IMR-90 (cell line): ENCODE measurements around the gene CSH1. TPM values are rescaled to one million over a fixed set of nuclear protein-coding genes. Genes with fewer than 3 reads are reported as not detected.

ENCODE experiments used
- ATAC-seq: fragments of 200-7000 bp; cut with Tn5 transposase; 2 replicates; pipeline ENCODE4 v1.9.1; 2020; ENCODE audit warnings: low read depth, mild to moderate bottlenecking, moderate library complexity
- BruUV-seq: library from RNA; stranded (reverse); fragments of 400-500 nt; replicated peaks from 2 replicates; lab custom pipeline; 2021; lab: Mats Ljungman, UMichigan
- CTCF ChIA-PET: fragments of 300-600 bp; formaldehyde crosslinking; extraction: SDS; loops from one replicate; lab custom pipeline; 2021; ENCODE audit warnings: antibody characterized with exemption; lab: Yijun Ruan, JAX
- POLR2A ChIA-PET: fragments of 300-600 bp; sonication (Branson Sonifier 250); formaldehyde crosslinking; loops from one replicate; lab custom pipeline; 2022; ENCODE audit warnings: antibody characterized with exemption; ENCODE audit not compliant: unreplicated experiment; lab: Charles Lee
- DNase-seq: peaks from one replicate; pipeline ENCODE4 v3.0.0; 2013
- H2AFZ ChIP-seq: replicated peaks from 2 replicates; pipeline ENCODE3; 2013; ENCODE audit warnings: low read length, mild to moderate bottlenecking; ENCODE audit not compliant: poor library complexity
- H2AK5ac ChIP-seq: 2 replicates; pipeline ENCODE4 v1.6.1; 2013; ENCODE audit warnings: low read depth, low read length, inconsistent platforms
- H2AK9ac ChIP-seq: replicated peaks from 2 replicates; pipeline ENCODE3; 2013; ENCODE audit warnings: mild to moderate bottlenecking, low read depth, low read length, moderate library complexity; ENCODE audit not compliant: poor library complexity
- H2BK120ac ChIP-seq: 2 replicates; pipeline ENCODE4 v1.6.1; 2013; ENCODE audit warnings: low read depth, low read length, inconsistent platforms
- H2BK15ac ChIP-seq: 3 replicates; pipeline ENCODE4 v1.6.1; 2013; ENCODE audit warnings: low read depth, low read length, inconsistent platforms
- H2BK20ac ChIP-seq: 2 replicates; pipeline ENCODE4 v1.6.1; 2013; ENCODE audit warnings: low read depth, mild to moderate bottlenecking, inconsistent platforms, low read length, moderate library complexity
- H2BK5ac ChIP-seq: 2 replicates; pipeline ENCODE4 v1.6.1; 2013; ENCODE audit warnings: mild to moderate bottlenecking, low read depth, low read length, inconsistent platforms; ENCODE audit not compliant: poor library complexity, severe bottlenecking
- H3K14ac ChIP-seq: replicated peaks from 2 replicates; pipeline ENCODE4 v1.6.1; 2013; ENCODE audit warnings: low read depth, low read length, inconsistent platforms
- H3K18ac ChIP-seq: 2 replicates; pipeline ENCODE4 v1.6.1; 2013; ENCODE audit warnings: low read depth, low read length, control low read depth
- H3K23ac ChIP-seq: 2 replicates; pipeline ENCODE4 v1.6.1; 2013; ENCODE audit warnings: low read depth, low read length, inconsistent platforms
- H3K27ac ChIP-seq: 2 replicates; pipeline ENCODE4 v1.5.1; 2013; ENCODE audit warnings: mild to moderate bottlenecking, control low read depth, low read length; ENCODE audit not compliant: insufficient read depth
- H3K27me3 ChIP-seq: 2 replicates; pipeline ENCODE4 v1.6.1; 2013; ENCODE audit warnings: low read length; ENCODE audit not compliant: control insufficient read depth, insufficient read depth
- H3K36me3 ChIP-seq: 2 replicates; pipeline ENCODE4 v1.6.1; 2013; ENCODE audit warnings: low read length, mixed read lengths; ENCODE audit not compliant: control insufficient read depth, insufficient read depth
- H3K4ac ChIP-seq: 2 replicates; pipeline ENCODE4 v1.6.1; 2013; ENCODE audit warnings: low read depth, low read length, inconsistent platforms
- H3K4me1 ChIP-seq: 2 replicates; pipeline ENCODE4 v1.6.1; 2013; ENCODE audit warnings: low read length, mixed read lengths; ENCODE audit not compliant: control insufficient read depth, insufficient read depth
- H3K4me2 ChIP-seq: 2 replicates; pipeline ENCODE4 v1.6.1; 2013; ENCODE audit warnings: low read depth, mild to moderate bottlenecking, control low read depth, low read length, moderate library complexity
- H3K4me3 ChIP-seq: 2 replicates; pipeline ENCODE4 v1.5.1; 2013; ENCODE audit warnings: low read depth, mild to moderate bottlenecking, control low read depth, low read length, moderate library complexity; ENCODE audit not compliant: insufficient read depth
- H3K56ac ChIP-seq: 2 replicates; pipeline ENCODE4 v1.6.1; 2013; ENCODE audit warnings: low read length, inconsistent platforms; ENCODE audit not compliant: insufficient read depth; ENCODE audit errors: extremely low read depth
- H3K79me1 ChIP-seq, 2 experiments: 2 replicates each; pipeline ENCODE4 v1.6.1; 2013; ENCODE audit warnings: low read length in 2 of 2, inconsistent platforms in 1 of 2, low read depth in 1 of 2
- H3K9ac ChIP-seq: 2 replicates; pipeline ENCODE4 v1.6.1; 2013; ENCODE audit warnings: low read depth, low read length, control low read depth
- H3K9me1 ChIP-seq: 2 replicates; pipeline ENCODE4 v1.6.1; 2013; ENCODE audit warnings: low read length, inconsistent platforms; ENCODE audit not compliant: insufficient read depth
- H3K9me3 ChIP-seq: 2 replicates; pipeline ENCODE4 v1.6.1; 2013; ENCODE audit warnings: low read length; ENCODE audit not compliant: control insufficient read depth, insufficient read depth
- H4K20me1 ChIP-seq: 2 replicates; pipeline ENCODE4 v1.6.1; 2013; ENCODE audit warnings: low read length, inconsistent platforms; ENCODE audit not compliant: insufficient read depth
- H4K5ac ChIP-seq: 2 replicates; pipeline ENCODE4 v1.6.1; 2013; ENCODE audit warnings: mild to moderate bottlenecking, low read depth, low read length, control low read depth
- H4K8ac ChIP-seq, 2 experiments: 2 replicates each; pipeline ENCODE4 v1.6.1; 2013; ENCODE audit warnings: low read depth in 2 of 2, low read length in 2 of 2, control low read depth in 1 of 2, inconsistent platforms in 1 of 2
- H4K91ac ChIP-seq: 2 replicates; pipeline ENCODE4 v1.6.1; 2013; ENCODE audit warnings: low read depth, low read length, inconsistent platforms; ENCODE audit not compliant: insufficient read depth
- CEBPB ChIP-seq: IDR thresholded peaks from 2 replicates; pipeline ENCODE4 v1.6.1; 2012; ENCODE audit warnings: low read depth, low read length, improper control_type of control experiment
- MAFK ChIP-seq: IDR thresholded peaks from 2 replicates; pipeline ENCODE4 v1.6.1; 2012; ENCODE audit warnings: low read depth, low read length, improper control_type of control experiment
- MAZ ChIP-seq: IDR thresholded peaks from 2 replicates; pipeline ENCODE4 v1.6.1; 2012; ENCODE audit warnings: low read depth, mild to moderate bottlenecking, low read length, improper control_type of control experiment, moderate library complexity, borderline replicate concordance
- NFE2L2 ChIP-seq: fragments of 150-350 bp; IDR thresholded peaks from 2 replicates; pipeline ENCODE4 v1.6.1; 2016; ENCODE audit warnings: low read depth, mild to moderate bottlenecking, low read length
- RAD21 ChIP-seq: IDR thresholded peaks from 2 replicates; pipeline ENCODE4 v1.6.1; 2012; ENCODE audit warnings: low read length, improper control_type of control experiment
- RCOR1 ChIP-seq: IDR thresholded peaks from 2 replicates; pipeline ENCODE4 v1.6.1; 2012; ENCODE audit warnings: mild to moderate bottlenecking, low read length, improper control_type of control experiment; ENCODE audit not compliant: insufficient replicate concordance
- RFX5 ChIP-seq: IDR thresholded peaks from 2 replicates; pipeline ENCODE4 v1.8.0; 2012; ENCODE audit warnings: low read depth, mild to moderate bottlenecking, low read length, moderate library complexity
- SMC3 ChIP-seq: fragments of 150-350 bp; IDR thresholded peaks from 2 replicates; pipeline ENCODE4 v1.6.1; 2016; ENCODE audit warnings: low read depth, mild to moderate bottlenecking, antibody characterized with exemption, low read length, moderate library complexity
- WGBS, 2 experiments: methylation state at CpG; one replicate each; pipeline versions ENCODE4 v1.1.5 to v1.1.7; 2013; ENCODE audit warnings: missing lambda C conversion rate in 2 of 2; ENCODE audit not compliant: insufficient read length in 1 of 2; ENCODE audit errors: extremely low coverage in 2 of 2; 5-methylcytosine and 5-hydroxymethylcytosine counted together
- dilution Hi-C: fragments of 300-500 bp; cut with HindIII; formaldehyde crosslinking; loops from one replicate; pipeline ENCODE4 v1.14.3; 2018; ENCODE audit warnings: low sequenced_read_pairs; ENCODE audit not compliant: unreplicated experiment
- in situ Hi-C: fragments of 300-500 bp; cut with MboI; formaldehyde crosslinking; loops from 3 replicates; pipeline ENCODE4 v1.14.3; 2019; ENCODE audit warnings: low sequenced_read_pairs, inconsistent platforms, mixed read lengths
- intact Hi-C: fragments of 100-400 bp; cut with micrococcal nuclease; formaldehyde crosslinking; loops from 2 replicates; pipeline ENCODE4 v1.10.0; 2022
- polyA plus RNA-seq, 3 experiments: library from polyadenylated mRNA; depleted of rRNA; stranded (reverse); fragments of >200 nt; gene quantifications; 2 replicates each; pipeline ENCODE4 v1.2.3, GENCODE V29; 2012; ENCODE audit warnings: low replicate concordance in 1 of 3
- total RNA-seq: library from RNA; depleted of rRNA; stranded (reverse); fragments of >200 nt; gene quantifications from 2 replicates; pipeline ENCODE4 v1.2.3, GENCODE V29; 2012

The CSH1 gene
- total and polyA plus RNA-seq, 2 of the 4 experiments (the other 2 are of a cell fraction) = not detected

DNA sequence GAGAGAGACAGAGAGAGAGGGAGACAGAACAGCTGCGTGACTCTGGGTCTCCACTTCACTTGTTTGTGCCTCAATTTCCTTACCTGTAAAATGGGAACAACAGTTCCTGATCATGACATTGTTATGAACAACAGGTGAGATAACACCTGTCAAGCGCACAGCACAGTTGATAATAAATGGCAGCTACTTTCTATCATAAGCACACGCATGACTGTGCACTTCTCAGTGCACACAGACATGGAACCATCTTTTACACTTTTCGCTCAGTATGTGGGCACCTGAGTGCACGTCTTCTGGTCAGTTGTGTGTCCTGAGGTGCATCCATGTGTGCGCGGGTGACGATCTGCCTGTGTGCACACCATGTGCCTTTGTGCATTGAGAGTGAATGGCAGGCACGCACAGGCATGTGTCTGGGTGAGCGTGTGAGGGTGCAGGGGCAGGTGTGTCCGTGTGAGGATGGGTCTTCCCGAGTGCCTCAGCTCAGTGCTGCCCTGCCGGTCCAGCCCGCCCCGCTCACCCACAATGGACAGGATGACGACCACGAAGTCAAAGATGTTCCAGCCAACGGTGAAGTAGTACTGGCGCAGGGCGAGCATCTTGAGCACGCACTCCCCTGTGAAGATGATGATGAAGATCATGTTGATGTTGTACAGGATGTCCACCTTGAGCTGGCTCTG lies 46.1 kb upstream of the CSH1 start:
- no peak overlapping the region for H2AK5ac ChIP-seq
- no peaks in the 10 kb centered on the region; the same call in 1 of the 2 replicates for H3K9me3 ChIP-seq
- dilution Hi-C loops = no loop called here
- ATAC-seq = no peak
- no TSS peak for BruUV-seq
- H3K9me1 ChIP-seq = no peaks in the 10 kb centered on the region
- no peak overlapping the region for H4K8ac ChIP-seq
- no peaks in the 10 kb centered on the region for H3K4me1 ChIP-seq
- no peak overlapping the region for H3K4me3 ChIP-seq
- H2AK9ac ChIP-seq = no peak overlapping the region
- ChIA-PET POLR2A (no interaction called here), CTCF (no interaction called here)
- H3K79me1 ChIP-seq = no peaks in the 10 kb centered on the region
- H3K4ac ChIP-seq = no peak overlapping the region
- H4K5ac ChIP-seq = no peak overlapping the region
- 88% methylated on average over 11 of the region's 21 CpGs; no CpG with 5 or more reads in 1 of the 2 experiments for WGBS, 2 experiments
- DNase-seq = no peak
- no peak overlapping the region for H3K18ac ChIP-seq
- in situ Hi-C loops = no loop called here
- H3K14ac ChIP-seq = no peak overlapping the region
- no peaks in the 10 kb centered on the region for H3K36me3 ChIP-seq
- H3K23ac ChIP-seq = no peak overlapping the region
- intact Hi-C loops = no loop called here
- H2BK20ac ChIP-seq = no peak overlapping the region
- H3K56ac ChIP-seq = no peak overlapping the region
- H3K27me3 ChIP-seq = peaks cover 10% of the 10 kb centered on the region
- H2BK15ac ChIP-seq = no peak overlapping the region
- H4K91ac ChIP-seq = no peak overlapping the region
- no peak overlapping the region for H2BK120ac ChIP-seq
- no peaks in the 10 kb centered on the region for H4K20me1 ChIP-seq
- H2AFZ ChIP-seq = no peak overlapping the region
- no peak overlapping the region for H2BK5ac ChIP-seq
- H3K4me2 ChIP-seq = no peak overlapping the region
- no peak overlapping the region for H3K9ac ChIP-seq
- no peak for TF ChIP-seq NFE2L2
- no peak for TF ChIP-seq CEBPB
- TF ChIP-seq RFX5 = no peak
- TF ChIP-seq RAD21 = no peak
- TF ChIP-seq RCOR1 = no peak
- TF ChIP-seq MAFK = no peak
- no peak for TF ChIP-seq SMC3
- no peak for TF ChIP-seq MAZ
- H3K27ac ChIP-seq = no peak overlapping the region
